Kidney epithelial cell (primary cell): ENCODE data around the gene APBB2. TPM values are rescaled to one million over a fixed set of nuclear protein-coding genes. Genes with fewer than 3 reads are reported as not detected.

Experiments
- DNase-seq: peaks from one replicate; pipeline ENCODE4 v3.0.0-alpha.2; 2010; ENCODE audit warnings: low read depth
- H3K27me3 ChIP-seq: 2 replicates; pipeline ENCODE4 v1.6.0; 2011; ENCODE audit warnings: low read length; ENCODE audit not compliant: control insufficient read depth, insufficient read depth
- H3K36me3 ChIP-seq: 2 replicates; pipeline ENCODE4 v1.5.1; 2011; ENCODE audit warnings: low read length; ENCODE audit not compliant: control insufficient read depth, insufficient read depth
- H3K4me3 ChIP-seq: 2 replicates; pipeline ENCODE4 v1.5.1; 2011; ENCODE audit warnings: low read depth, mild to moderate bottlenecking, control low read depth, low read length
- total RNA-seq: library from RNA; depleted of rRNA; stranded (reverse); fragments of >200 nt; gene quantifications from 2 replicates; pipeline ENCODE4 v1.2.3, GENCODE V29; 2015
- TF ChIP-seq, protein P1 (sequence below): IDR thresholded peaks from 2 replicates; pipeline ENCODE4 v1.5.1; 2011; ENCODE audit warnings: mild to moderate bottlenecking, moderate library complexity, low read length, control low read depth, inconsistent platforms; ENCODE audit not compliant: insufficient read depth, poor library complexity, severe bottlenecking

APBB2 gene
- total RNA-seq, 1 donor from 2014 or later: 52.0 TPM

DNA sequence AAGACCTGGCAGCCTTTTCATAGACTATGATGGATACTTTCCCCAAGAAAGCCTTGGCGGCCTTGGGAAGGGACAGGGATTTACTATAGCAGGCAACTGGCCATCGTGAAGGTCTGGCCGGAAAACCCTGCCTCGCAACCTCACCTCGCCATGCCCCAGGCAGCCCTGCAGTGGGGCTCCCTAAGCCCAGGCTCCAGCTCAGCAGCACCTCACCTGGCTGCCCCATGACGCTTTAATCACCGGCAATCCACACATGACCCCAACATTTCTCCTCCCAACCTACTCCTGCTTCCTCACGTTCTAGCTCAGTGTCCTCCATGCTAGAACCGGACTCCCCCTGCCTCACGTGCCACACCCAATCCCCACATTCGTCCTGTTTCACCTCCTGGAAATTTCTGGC is 382.2 kb downstream of the APBB2 start:
- Histone ChIP-seq H3K4me3 (no peak overlapping the region), H3K27me3 (no peaks in the 10 kb centered on the region), H3K36me3 (no peaks in the 10 kb centered on the region)
- TF ChIP-seq, protein P1, sequence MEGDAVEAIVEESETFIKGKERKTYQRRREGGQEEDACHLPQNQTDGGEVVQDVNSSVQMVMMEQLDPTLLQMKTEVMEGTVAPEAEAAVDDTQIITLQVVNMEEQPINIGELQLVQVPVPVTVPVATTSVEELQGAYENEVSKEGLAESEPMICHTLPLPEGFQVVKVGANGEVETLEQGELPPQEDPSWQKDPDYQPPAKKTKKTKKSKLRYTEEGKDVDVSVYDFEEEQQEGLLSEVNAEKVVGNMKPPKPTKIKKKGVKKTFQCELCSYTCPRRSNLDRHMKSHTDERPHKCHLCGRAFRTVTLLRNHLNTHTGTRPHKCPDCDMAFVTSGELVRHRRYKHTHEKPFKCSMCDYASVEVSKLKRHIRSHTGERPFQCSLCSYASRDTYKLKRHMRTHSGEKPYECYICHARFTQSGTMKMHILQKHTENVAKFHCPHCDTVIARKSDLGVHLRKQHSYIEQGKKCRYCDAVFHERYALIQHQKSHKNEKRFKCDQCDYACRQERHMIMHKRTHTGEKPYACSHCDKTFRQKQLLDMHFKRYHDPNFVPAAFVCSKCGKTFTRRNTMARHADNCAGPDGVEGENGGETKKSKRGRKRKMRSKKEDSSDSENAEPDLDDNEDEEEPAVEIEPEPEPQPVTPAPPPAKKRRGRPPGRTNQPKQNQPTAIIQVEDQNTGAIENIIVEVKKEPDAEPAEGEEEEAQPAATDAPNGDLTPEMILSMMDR: no peak
- DNase-seq: no peak

DNA sequence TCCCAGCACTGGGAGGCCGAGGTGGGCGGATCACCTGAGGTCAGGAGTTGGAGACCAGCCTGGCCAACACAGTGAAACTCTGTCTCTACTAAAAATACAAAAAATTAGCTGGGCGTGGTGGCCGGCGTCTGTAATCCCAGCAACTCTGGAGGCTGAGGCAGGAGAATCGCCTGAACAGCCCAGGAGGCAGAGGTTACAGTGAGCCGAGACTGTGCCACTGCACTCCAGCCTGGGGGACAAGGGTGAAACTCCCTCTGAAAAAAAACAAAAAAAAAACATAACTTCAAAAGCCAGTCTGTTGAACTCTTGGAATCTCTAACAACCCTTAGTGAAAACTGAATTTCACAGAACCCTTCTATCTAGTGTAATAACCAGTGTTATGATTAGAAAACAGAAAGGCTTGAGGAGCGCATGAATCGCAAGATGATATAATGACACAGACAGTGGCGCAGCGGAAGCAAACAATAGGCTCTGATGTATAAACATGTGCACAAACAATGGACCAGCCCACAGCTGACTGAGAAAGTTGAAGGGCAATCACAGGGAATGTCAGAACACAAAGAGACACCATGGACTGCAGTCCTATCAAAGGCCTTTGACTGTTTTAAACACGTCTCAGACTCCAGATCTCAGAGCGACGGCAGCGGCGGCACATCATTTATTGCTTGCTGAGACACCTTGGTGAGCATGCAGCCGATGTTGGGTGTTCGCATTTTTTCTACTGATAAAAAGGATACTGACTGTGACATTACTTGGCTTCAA is 383.0 kb downstream of the APBB2 start:
- DNase-seq: no peak
- Histone ChIP-seq H3K4me3 (no peak overlapping the region), H3K36me3 (no peaks in the 10 kb centered on the region), H3K27me3 (no peaks in the 10 kb centered on the region)
- TF ChIP-seq, protein P1: no peak

DNA sequence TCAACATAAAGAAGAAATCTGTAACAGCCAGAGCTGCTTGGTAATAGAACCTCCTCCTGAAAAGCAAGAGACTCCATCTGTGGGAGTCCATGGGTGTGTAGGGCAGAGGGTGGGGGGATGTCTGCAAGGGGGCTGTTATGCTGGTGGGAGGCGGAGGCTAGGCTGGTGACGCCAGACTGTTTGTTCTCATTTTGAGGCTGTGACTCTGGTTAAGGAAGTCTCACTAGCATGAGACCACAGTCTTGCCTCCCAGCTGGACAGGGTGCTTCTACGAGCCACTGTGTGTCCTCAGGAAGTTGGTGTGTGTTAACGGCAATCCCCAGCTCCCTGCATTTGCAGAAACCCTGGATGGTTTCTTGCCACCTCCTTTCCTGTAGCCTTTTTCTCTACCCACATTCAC is 384.8 kb downstream of the APBB2 start:
- DNase-seq: no peak
- no peaks in the 10 kb centered on the region for H3K27me3 ChIP-seq
- H3K4me3 ChIP-seq: no peak overlapping the region
- peaks cover 2% of the 10 kb centered on the region for H3K36me3 ChIP-seq
- TF ChIP-seq, protein P1: no peak

- no peaks in the 10 kb centered on the region for H3K27me3 ChIP-seq
- no peak overlapping the region for H3K4me3 ChIP-seq
- TF ChIP-seq, protein P1: no peak
- H3K36me3 ChIP-seq: peaks cover 2% of the 10 kb centered on the region
- DNase-seq: no peak
Observed at GRCh38 chr4:40828661-40829060, 385.7 kb downstream of the APBB2 start.

GRCh38 chr4:40827758-40828157 is 386.6 kb downstream of the APBB2 start:
- H3K4me3 ChIP-seq: no peak overlapping the region
- DNase-seq: no peak
- H3K27me3 ChIP-seq: no peaks in the 10 kb centered on the region
- TF ChIP-seq, protein P1: no peak
- peaks cover 3% of the 10 kb centered on the region for H3K36me3 ChIP-seq

DNA sequence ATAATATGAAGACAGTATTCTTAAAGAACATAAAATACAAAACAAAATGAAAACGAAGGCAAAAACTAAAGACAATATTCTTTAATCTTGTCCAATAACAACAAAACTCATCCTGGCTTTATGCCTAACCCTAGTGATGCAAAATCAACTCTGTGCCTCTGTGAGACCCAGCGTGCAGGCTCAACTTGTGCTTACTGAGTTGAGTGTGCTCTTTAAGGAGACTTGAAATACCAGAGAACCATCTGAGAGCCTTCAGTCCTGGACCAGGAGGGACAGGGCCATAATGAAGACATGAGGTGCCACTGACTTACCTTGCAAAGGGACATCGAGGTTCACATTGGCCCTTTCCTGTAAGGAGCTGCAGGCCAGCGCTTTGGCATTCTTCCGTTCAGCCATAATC is 387.5 kb downstream of the APBB2 start:
- no peak for DNase-seq
- no peaks in the 10 kb centered on the region for H3K27me3 ChIP-seq
- no peak overlapping the region for H3K4me3 ChIP-seq
- peaks cover 3% of the 10 kb centered on the region for H3K36me3 ChIP-seq
- TF ChIP-seq, protein P1: no peak
